Stomach (tissue), 9 donors: ENCODE measurements around the gene BICD1. TPM values are rescaled to one million over a fixed set of nuclear protein-coding genes. Genes with fewer than 3 reads are reported as not detected.

Experiments used
- DNase-seq, 2 donors: peaks; one replicate each; pipeline versions ENCODE4 v3.0.0 to v3.0.0-alpha.2; 2013 to 2019
- H3K27ac ChIP-seq, 5 donors: fragments of 200-600 bp in 4 of 5; sonication (generic) in 4 of 5; one replicate each; pipeline ENCODE4 v1.5.1; 2013 to 2019; ENCODE audit warnings: mild to moderate bottlenecking in 1 of 5, moderate library complexity in 1 of 5
- H3K27me3 ChIP-seq, 3 donors: fragments of 200-600 bp; sonication (generic); one replicate each; pipeline ENCODE4 v1.5.1; 2017 to 2019; ENCODE audit warnings: mixed run types in 1 of 3
- H3K36me3 ChIP-seq, 4 donors: fragments of 200-600 bp; sonication (generic); 1 replicate in 3 of 4; 2 replicates in 1 of 4; pipeline ENCODE4 v1.5.1; 2016 to 2019
- H3K4me1 ChIP-seq, 4 donors: fragments of 200-600 bp; sonication (generic); one replicate each; pipeline ENCODE4 v1.5.1; 2016 to 2019
- H3K4me3 ChIP-seq, 4 donors: fragments of 200-600 bp; sonication (generic) in 3 of 4; one replicate each; pipeline ENCODE4 v1.5.1; 2016 to 2019; ENCODE audit warnings: mild to moderate bottlenecking in 1 of 4
- H3K9me3 ChIP-seq, 4 donors: fragments of 200-600 bp; sonication (generic); one replicate each; pipeline ENCODE4 v1.5.1; 2016 to 2019
- CTCF ChIP-seq, 7 experiments: fragments of 450-650 bp in 4 of 7; fragments of 200-600 bp in 3 of 7; sonication (generic) in 3 of 7; IDR thresholded peaks; one replicate each; pipeline ENCODE4 v1.5.1; 2016 to 2019; ENCODE audit warnings: antibody characterized with exemption in 7 of 7, control low read depth in 2 of 7, mild to moderate bottlenecking in 1 of 7
- EP300 ChIP-seq: sonication (generic); formaldehyde crosslinking; IDR thresholded peaks from one replicate; pipeline ENCODE4 v1.6.1; 2017; ENCODE audit warnings: antibody characterized with exemption
- POLR2A ChIP-seq, 4 donors: fragments of 450-650 bp; IDR thresholded peaks; one replicate each; pipeline ENCODE4 v1.6.1; 2016; ENCODE audit warnings: antibody characterized with exemption in 4 of 4, control low read depth in 2 of 4, mild to moderate bottlenecking in 1 of 4, moderate library complexity in 1 of 4
- POLR2AphosphoS5 ChIP-seq, 3 donors: sonication (generic); formaldehyde crosslinking; IDR thresholded peaks; one replicate each; pipeline ENCODE4 v1.6.1; 2016; ENCODE audit warnings: antibody characterized with exemption in 3 of 3
- WGBS, 5 donors: extraction: QIAGEN DNeasy Blood & Tissue Kit in 3 of 5; methylation state at CpG; one replicate each; pipeline versions ENCODE4 v1.1.5 to v1.1.7; 2013 to 2018; 5-methylcytosine and 5-hydroxymethylcytosine counted together
- intact Hi-C: fragments of 100-400 bp; cut with DNase I; formaldehyde crosslinking; loops from one replicate; pipeline ENCODE4 v1.15.1; 2023; ENCODE audit warnings: low total_unique reads
- polyA plus RNA-seq, 3 donors: library from polyadenylated mRNA; stranded (reverse); fragments of 200-250 nt; gene quantifications; one replicate each; pipeline ENCODE4 v1.2.3, GENCODE V29; 2013
- total RNA-seq, 5 donors: library from RNA; depleted of rRNA; stranded (reverse); fragments of >200 nt; gene quantifications; one replicate each; pipeline versions ENCODE4 v1.1.0 to v1.2.3, GENCODE V29; 2014 to 2016
- donor health status: healthy with polysubstance abuse.
- donor health status: Bipolar disorder and iron deficiency.
- donor health status: healthy.

BICD1 gene
- total and polyA plus RNA-seq, 8 donors = 1.6 to 17.3 (median 2.1) TPM

GRCh38 chr12:32072102-32072501, 34.5 kb upstream of the BICD1 start:
- TF ChIP-seq EP300 (no peak), POLR2A (IDR thresholded peaks at IDR 0.05) (no peak), POLR2AphosphoS5 (IDR thresholded peaks at IDR 0.05) (no peak), CTCF (IDR thresholded peaks at IDR 0.05) (no peak)

GRCh38 chr12:32074432-32074831, 32.2 kb upstream of the BICD1 start:
- Histone ChIP-seq H3K4me1 (no peaks in the 10 kb centered on the region), H3K27ac (no peak overlapping the region), H3K9me3 (peaks cover 0 to 3% (median 0%) of the 10 kb centered on the region in 4 donors), H3K27me3 (no peaks in the 10 kb centered on the region), H3K4me3 (no peak overlapping the region), H3K36me3 (no peaks in the 10 kb centered on the region)
- no peak for DNase-seq
- TF ChIP-seq EP300 (no peak), POLR2A (IDR thresholded peaks at IDR 0.05) (no peak), POLR2AphosphoS5 (IDR thresholded peaks at IDR 0.05) (no peak), CTCF (IDR thresholded peaks at IDR 0.05) (no peak)
- intact Hi-C loops = no loop called here

More at GRCh38 chr12:32072102-32072501, 34.5 kb upstream of the BICD1 start:
- Histone ChIP-seq H3K9me3 (peaks cover 0 to 3% (median 0%) of the 10 kb centered on the region in 4 donors), H3K4me3 (no peak overlapping the region), H3K27me3 (no peaks in the 10 kb centered on the region), H3K36me3 (no peaks in the 10 kb centered on the region), H3K4me1 (no peaks in the 10 kb centered on the region), H3K27ac (no peak overlapping the region)
- DNase-seq = no peak
- intact Hi-C loops = no loop called here
- 80 to 87% (median 84%) methylated on average over 6 of the region's 6 CpGs for whole genome bisulfite sequencing, 5 donors

- no peaks in the 10 kb centered on the region for H3K36me3 ChIP-seq
- no peaks in the 10 kb centered on the region for H3K4me1 ChIP-seq
- H3K27ac ChIP-seq = no peak overlapping the region
- DNase-seq = no peak
- no peak overlapping the region for H3K4me3 ChIP-seq
- no peaks in the 10 kb centered on the region for H3K27me3 ChIP-seq
- H3K9me3 ChIP-seq = peaks cover 0 to 3% (median 0%) of the 10 kb centered on the region in 4 donors
- intact Hi-C loops = no loop called here
- 78 to 84% (median 81%) methylated on average over 4 of the region's 4 CpGs for WGBS, 5 donors
- TF ChIP-seq CTCF (IDR thresholded peaks at IDR 0.05) (no peak), EP300 (no peak), POLR2AphosphoS5 (IDR thresholded peaks at IDR 0.05) (no peak), POLR2A (IDR thresholded peaks at IDR 0.05) (no peak)
Measured at GRCh38 chr12:32076941-32077340, 29.7 kb upstream of the BICD1 start.

- H3K4me3 ChIP-seq = no peak overlapping the region
- WGBS, 5 donors = 69 to 84% (median 80%) methylated on average over 3 of the region's 3 CpGs
- intact Hi-C loops = no loop called here
- H3K4me1 ChIP-seq = no peaks in the 10 kb centered on the region
- no peak for TF ChIP-seq CTCF (IDR thresholded peaks at IDR 0.05)
- TF ChIP-seq POLR2AphosphoS5 (IDR thresholded peaks at IDR 0.05) = no peak
- H3K36me3 ChIP-seq = no peaks in the 10 kb centered on the region
- no peaks in the 10 kb centered on the region for H3K9me3 ChIP-seq
- H3K27ac ChIP-seq = no peak overlapping the region
- DNase-seq = no peak
- no peaks in the 10 kb centered on the region for H3K27me3 ChIP-seq
Measured at GRCh38 chr12:32080435-32080834, 26.2 kb upstream of the BICD1 start.
